Activated CD8-positive, alpha-beta memory T cell treated with anti-CD3 and anti-CD28 coated beads for 36 hours (primary cell): ENCODE data around the gene RASAL1. TPM values are rescaled to one million over a fixed set of nuclear protein-coding genes. Genes with fewer than 3 reads are reported as not detected.

Source experiments
- CTCF ChIA-PET: fragments of 350-600 bp; sonication (Branson Sonifier 250); formaldehyde crosslinking; loops from one replicate; lab custom pipeline; 2021; ENCODE audit warnings: antibody characterized with exemption; lab: Charles Lee
- POLR2A ChIA-PET: fragments of 350-600 bp; sonication (Branson Sonifier 250); formaldehyde crosslinking; loops from one replicate; lab custom pipeline; 2021; ENCODE audit warnings: antibody characterized with exemption; lab: Charles Lee
- total RNA-seq, 2 experiments: library from RNA; stranded (reverse); gene quantifications; one replicate each; pipeline ENCODE4 v1.2.3, GENCODE V29; 2021

RASAL1 gene
- total RNA-seq, 2 experiments from 2014 or later, result 0.19 TPM

DNA sequence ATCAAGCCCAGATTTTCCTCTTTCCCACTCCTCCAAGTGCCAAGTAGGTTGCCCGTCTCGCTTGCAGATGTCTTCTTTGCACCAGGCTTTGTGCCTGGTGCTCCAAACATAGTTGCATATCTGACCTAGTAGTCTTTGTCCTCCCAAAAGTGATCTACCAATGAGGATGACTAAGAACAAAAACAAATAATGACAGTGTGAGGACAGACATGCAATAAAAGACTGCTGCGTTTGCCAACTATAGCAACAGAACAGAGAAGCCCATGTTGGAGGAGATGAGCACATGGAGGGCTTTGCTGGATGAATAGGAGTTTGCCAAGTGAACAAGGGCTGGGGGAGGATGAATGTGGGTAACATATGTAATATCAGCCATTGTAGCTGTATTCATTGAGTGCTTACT is 63.4 kb downstream of the RASAL1 start:
- CTCF ChIA-PET, result no interaction called here
- POLR2A ChIA-PET, result no interaction called here

- ChIA-PET POLR2A (interaction anchor here (1.3 kb wide), 1 partner anchor 16 kb away, joined by 5 read pairs; no protein-coding TSS in a partner anchor), CTCF (interaction anchor here (1.1 to 1.8 kb wide), 6 partner anchors 11 to 78 kb away, joined by 3 to 11 read pairs (median 4); no protein-coding TSS in a partner anchor)
Measured at GRCh38 chr12:113071135-113072112, 64.1 kb downstream of the RASAL1 start.

DNA sequence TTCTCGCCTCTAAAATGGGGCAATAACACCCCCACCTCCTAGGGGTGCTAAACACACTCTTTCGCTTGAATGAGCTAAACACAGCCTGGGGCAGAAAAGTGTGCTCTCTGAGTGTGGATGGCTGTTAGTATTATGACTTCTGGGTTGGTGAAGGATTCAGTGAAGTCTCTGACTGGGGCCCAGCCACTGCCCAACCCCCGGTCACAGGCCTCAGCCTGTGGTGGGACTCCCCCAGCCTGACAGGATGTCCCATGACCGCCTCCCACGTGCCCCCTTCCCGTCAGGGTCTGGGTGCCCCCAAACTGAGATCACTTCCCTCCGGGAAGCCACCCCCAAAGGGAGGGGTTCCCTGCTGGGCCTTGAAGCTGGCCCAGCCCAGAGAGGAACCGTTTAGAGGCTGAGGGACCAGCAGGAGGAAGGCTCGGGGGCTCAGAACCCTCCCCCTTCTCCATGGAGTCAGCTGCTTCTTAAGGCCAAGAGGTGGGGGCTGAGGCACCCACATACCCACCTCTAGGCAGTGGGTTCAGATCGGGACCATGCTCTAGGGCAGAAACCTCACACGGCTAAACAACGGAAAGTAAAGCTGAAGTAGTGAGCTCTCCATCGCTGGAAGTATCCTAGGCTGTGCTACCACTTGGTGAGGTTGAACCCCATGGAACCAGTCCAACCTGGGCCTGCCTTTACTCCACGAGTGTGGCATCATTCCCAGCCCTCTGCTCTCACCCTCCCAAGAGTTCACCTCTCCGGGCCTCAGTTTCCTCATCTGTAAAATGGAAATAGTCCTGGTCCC is 65.2 kb downstream of the RASAL1 start:
- ChIA-PET POLR2A (interaction anchor here (1.3 kb wide), 1 partner anchor 17 kb away, joined by 5 read pairs; no protein-coding TSS in a partner anchor), CTCF (interaction anchor here (1.1 to 1.8 kb wide), 6 partner anchors 12 to 77 kb away, joined by 3 to 11 read pairs (median 4); no protein-coding TSS in a partner anchor)

GRCh38 chr12:113069751-113070116 is 65.8 kb downstream of the RASAL1 start:
- POLR2A ChIA-PET, result interaction anchor here (0.6 kb wide), 1 partner anchor 20 kb away, joined by 3 read pairs; no protein-coding TSS in a partner anchor

DNA sequence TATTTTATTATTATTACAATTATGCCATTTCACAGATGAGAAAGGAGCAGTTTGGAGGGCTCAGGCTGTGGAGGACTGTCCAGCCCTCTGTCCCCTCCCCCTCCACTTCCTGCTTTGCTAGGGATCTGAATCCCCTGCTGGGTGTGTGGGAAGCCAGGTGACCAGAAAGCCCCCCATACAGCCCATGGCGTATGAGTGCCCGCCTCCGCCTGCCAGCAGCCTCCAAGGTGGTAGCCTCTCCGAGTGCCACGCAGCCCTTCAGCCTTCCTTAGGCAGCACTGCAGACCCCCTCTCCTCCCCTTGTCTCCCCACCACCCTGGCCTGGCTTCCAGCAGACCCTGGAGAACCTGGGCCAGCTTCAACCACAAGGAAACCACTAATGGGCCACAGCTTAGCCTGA is 66.4 kb downstream of the RASAL1 start:
- POLR2A ChIA-PET, result interaction anchor here (0.6 kb wide), 1 partner anchor 20 kb away, joined by 3 read pairs; no protein-coding TSS in a partner anchor
- CTCF ChIA-PET, result no interaction called here

More at GRCh38 chr12:113069751-113070116, 65.8 kb downstream of the RASAL1 start:
- CTCF ChIA-PET, result interaction anchor here (1.1 to 1.8 kb wide), 5 partner anchors 15 to 77 kb away, joined by 3 to 11 read pairs (median 5); no protein-coding TSS in a partner anchor

GRCh38 chr12:113067987-113068935 is 67.3 kb downstream of the RASAL1 start:
- ChIA-PET CTCF (no interaction called here), POLR2A (no interaction called here)

- ChIA-PET POLR2A (no interaction called here), CTCF (interaction anchor here (0.7 to 1.2 kb wide), 2 partner anchors 25 to 74 kb away, joined by 3 read pairs; no protein-coding TSS in a partner anchor)
Measured at GRCh38 chr12:113066813-113067400, 68.7 kb downstream of the RASAL1 start.

DNA sequence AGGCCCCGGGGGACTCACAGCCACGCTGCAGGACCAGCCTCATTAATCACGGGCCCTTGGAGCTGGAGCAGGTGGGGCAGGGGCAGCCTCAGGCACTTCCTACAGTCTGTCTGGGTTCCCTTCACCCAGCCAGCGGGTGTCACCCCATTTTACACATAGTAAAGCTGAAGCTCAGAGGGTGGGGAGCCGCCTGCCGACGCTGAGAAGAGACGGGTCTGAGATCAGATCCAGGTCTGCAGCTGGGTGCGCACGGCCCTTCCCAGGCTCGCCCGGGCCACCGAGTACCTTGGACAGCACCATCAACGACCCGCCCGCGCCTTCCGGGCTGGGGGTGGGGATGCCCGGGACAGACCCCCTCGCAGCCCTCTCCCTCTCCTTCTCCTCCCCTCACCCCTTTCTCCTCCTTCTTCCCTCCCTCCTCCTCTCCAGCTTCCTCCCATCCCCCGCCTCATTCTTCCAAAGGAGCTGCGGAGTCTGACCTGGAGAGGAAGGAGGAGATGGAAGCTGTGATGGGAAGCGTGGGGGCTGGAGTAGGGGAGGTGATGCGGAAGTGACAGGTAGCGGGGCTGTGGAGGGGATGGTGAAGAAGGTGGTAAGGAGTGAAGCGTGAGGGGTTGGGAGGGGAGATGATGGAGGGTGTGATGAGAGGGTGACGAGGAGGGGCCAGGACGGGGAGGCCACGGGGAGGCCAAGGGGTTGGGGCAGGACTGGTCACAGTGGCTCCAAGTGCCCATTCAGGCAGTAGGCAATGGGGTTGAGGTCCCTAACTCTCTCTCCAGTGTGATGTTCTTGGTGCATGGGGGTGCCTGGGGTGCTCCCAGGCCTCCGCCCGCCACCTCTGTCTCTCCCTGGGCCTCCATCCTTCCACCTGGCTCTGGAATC is 70.2 kb downstream of the RASAL1 start:
- POLR2A ChIA-PET, result no interaction called here

GRCh38 chr12:113064395-113065125 is 71.0 kb downstream of the RASAL1 start:
- ChIA-PET POLR2A (no interaction called here), CTCF (interaction anchor here (1.1 kb wide), 1 partner anchor 110 kb away, joined by 3 read pairs; no protein-coding TSS in a partner anchor)

More for the DNA sequence above, 70.2 kb downstream of the RASAL1 start:
- CTCF ChIA-PET, result interaction anchor here (0.9 to 1.2 kb wide), 2 partner anchors 17 to 72 kb away, joined by 3 read pairs; no protein-coding TSS in a partner anchor

DNA sequence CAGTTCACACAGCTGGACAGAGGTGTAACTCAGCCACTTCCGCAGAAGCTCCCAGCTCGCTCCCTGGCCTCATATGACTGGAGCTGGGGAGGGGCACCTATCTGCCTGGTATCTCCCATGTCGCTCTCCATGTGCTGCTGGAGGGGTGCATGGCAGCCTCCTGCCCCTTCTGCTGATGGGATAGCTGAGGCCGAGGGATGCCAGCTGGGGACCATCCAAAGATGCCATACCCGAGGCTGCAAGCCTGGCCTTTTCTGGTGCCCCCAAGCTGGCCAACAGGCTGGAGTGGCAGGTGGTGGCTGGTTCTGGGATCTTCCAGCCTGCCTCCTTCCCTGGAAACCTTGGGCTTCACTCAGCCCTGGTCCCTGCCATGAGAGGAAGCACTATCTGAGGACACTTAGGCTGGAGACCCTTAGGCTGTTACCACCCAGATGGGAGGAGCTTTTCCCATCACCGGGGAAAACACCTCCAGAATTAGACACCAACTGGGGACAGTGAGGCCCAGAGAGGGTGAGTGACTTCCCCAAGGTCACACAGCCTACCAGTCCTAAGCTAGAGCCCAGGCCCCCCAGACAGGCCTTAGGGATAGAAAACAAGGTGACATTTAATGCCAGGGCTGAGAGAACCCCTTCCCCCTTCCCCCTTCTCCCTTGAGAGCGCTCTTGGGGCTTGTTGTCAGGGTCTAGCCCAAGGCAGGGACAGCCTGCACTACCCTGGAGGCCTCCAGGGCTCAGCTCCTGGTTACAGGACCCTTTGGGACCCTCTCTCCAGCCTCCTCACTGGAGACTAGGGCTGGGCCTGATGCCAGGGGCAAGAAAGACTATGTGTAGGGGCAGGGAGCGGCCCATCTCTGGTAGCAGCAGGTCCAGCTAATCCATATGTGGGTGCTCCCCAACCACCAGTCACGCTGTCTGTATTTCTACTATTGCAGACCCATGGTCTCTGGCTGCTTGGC is 71.9 kb downstream of the RASAL1 start:
- ChIA-PET CTCF (interaction anchor here (1.1 to 1.8 kb wide), 3 partner anchors 35 to 111 kb away, joined by 3 to 6 read pairs (median 3); no protein-coding TSS in a partner anchor), POLR2A (no interaction called here)

GRCh38 chr12:113062502-113063395 is 72.8 kb downstream of the RASAL1 start:
- POLR2A ChIA-PET, result no interaction called here
- CTCF ChIA-PET, result interaction anchor here (0.6 to 1.8 kb wide), 6 partner anchors 10 to 112 kb away, joined by 3 to 6 read pairs (median 3); no protein-coding TSS in a partner anchor

GRCh38 chr12:113061061-113061694 is 74.4 kb downstream of the RASAL1 start:
- CTCF ChIA-PET, result interaction anchor here (1.2 to 1.6 kb wide), 2 partner anchors 10 to 92 kb away, joined by 3 read pairs; no protein-coding TSS in a partner anchor
- POLR2A ChIA-PET, result interaction anchor here (0.6 kb wide), 1 partner anchor 47 kb away, joined by 4 read pairs; no protein-coding TSS in a partner anchor

GRCh38 chr12:113060336-113060960 is 75.1 kb downstream of the RASAL1 start:
- CTCF ChIA-PET, result interaction anchor here (1.6 kb wide), 1 partner anchor 10 kb away, joined by 3 read pairs; no protein-coding TSS in a partner anchor

More at GRCh38 chr12:113060336-113060960, 75.1 kb downstream of the RASAL1 start:
- POLR2A ChIA-PET, result no interaction called here
